Measurements from ENCODE around the gene ATP6V0A4.

ATP6V0A4 gene

GRCh38 chr7:138797715-138798320 is at the start of gene ATP6V0A4, which contains the start of gene TMEM213:
ATP6V0A4 (minus strand) TSS chr7:138798196; CDS start chr7:138771247, 26,949 bp downstream.
TMEM213 (plus strand) TSS chr7:138797994; CDS start chr7:138798105, 111 bp downstream.
- no peak within 1 kb of the TSS for H3K4me3 ChIP-seq (ENCODE audit: low read depth in 1 of 2, low read length in 2 of 2)
- no peaks in the 10 kb centered on the region for H3K36me3 ChIP-seq (ENCODE audit: control insufficient read depth in 1 of 2, insufficient read depth in 2 of 2, low read length in 2 of 2)
- H3K4me1 ChIP-seq (ENCODE audit: control insufficient read depth in 1 of 2, insufficient read depth in 2 of 2, low read length in 2 of 2): peaks cover 3 to 15% of the 10 kb centered on the region in 2 donors
- no peak within 1 kb of the TSS for H3K9ac ChIP-seq (ENCODE audit: low read depth in 1 of 2, low read length in 2 of 2)
- H3K27me3 ChIP-seq (ENCODE audit: control insufficient read depth in 1 of 2, insufficient read depth in 2 of 2, low read length in 2 of 2): no peaks in the 10 kb centered on the region
- no peaks in the 10 kb centered on the region for H3K9me3 ChIP-seq (ENCODE audit: control insufficient read depth in 1 of 2, low read length in 2 of 2)
- H3K27ac ChIP-seq (ENCODE audit: low read depth, low read length): peak within 1 kb of the TSS; percentile 0

GRCh38 chr7:138845711-138846110 is 47.7 kb upstream of the ATP6V0A4 start:
- H3K36me3 ChIP-seq (ENCODE audit: control insufficient read depth in 1 of 2, insufficient read depth in 2 of 2, low read length in 2 of 2): peaks cover 0 to 3% of the 10 kb centered on the region in 2 donors
- H3K9me3 ChIP-seq (ENCODE audit: control insufficient read depth in 1 of 2, low read length in 2 of 2): no peaks in the 10 kb centered on the region
- no peaks in the 10 kb centered on the region for H3K27me3 ChIP-seq (ENCODE audit: control insufficient read depth in 1 of 2, insufficient read depth in 2 of 2, low read length in 2 of 2)
- no peak overlapping the region for H3K9ac ChIP-seq (ENCODE audit: low read depth in 1 of 2, low read length in 2 of 2)
- H3K4me3 ChIP-seq (ENCODE audit: low read depth in 1 of 2, low read length in 2 of 2): no peak overlapping the region
- H3K27ac ChIP-seq (ENCODE audit: low read depth, low read length): no peak overlapping the region
- no peaks in the 10 kb centered on the region for H3K4me1 ChIP-seq (ENCODE audit: control insufficient read depth in 1 of 2, insufficient read depth in 2 of 2, low read length in 2 of 2)

GRCh38 chr7:138843632-138844580 is 45.9 kb upstream of the ATP6V0A4 start:
- Histone ChIP-seq H3K4me1 (ENCODE audit: control insufficient read depth in 1 of 2, insufficient read depth in 2 of 2, low read length in 2 of 2) (no peaks in the 10 kb centered on the region), H3K4me3 (ENCODE audit: low read depth in 1 of 2, low read length in 2 of 2) (no peak overlapping the region), H3K9ac (ENCODE audit: low read depth in 1 of 2, low read length in 2 of 2) (no peak overlapping the region), H3K27me3 (ENCODE audit: control insufficient read depth in 1 of 2, insufficient read depth in 2 of 2, low read length in 2 of 2) (no peaks in the 10 kb centered on the region), H3K9me3 (ENCODE audit: control insufficient read depth in 1 of 2, low read length in 2 of 2) (no peaks in the 10 kb centered on the region), H3K27ac (ENCODE audit: low read depth, low read length) (no peak overlapping the region), H3K36me3 (ENCODE audit: control insufficient read depth in 1 of 2, insufficient read depth in 2 of 2, low read length in 2 of 2) (peaks cover 0 to 3% of the 10 kb centered on the region in 2 donors)

GRCh38 chr7:138842111-138842510 is 44.1 kb upstream of the ATP6V0A4 start:
- H3K4me3 ChIP-seq (ENCODE audit: low read depth in 1 of 2, low read length in 2 of 2): no peak overlapping the region
- H3K36me3 ChIP-seq (ENCODE audit: control insufficient read depth in 1 of 2, insufficient read depth in 2 of 2, low read length in 2 of 2): peaks cover 0 to 3% of the 10 kb centered on the region in 2 donors
- no peak overlapping the region for H3K9ac ChIP-seq (ENCODE audit: low read depth in 1 of 2, low read length in 2 of 2)
- H3K27ac ChIP-seq (ENCODE audit: low read depth, low read length): no peak overlapping the region
- no peaks in the 10 kb centered on the region for H3K9me3 ChIP-seq (ENCODE audit: control insufficient read depth in 1 of 2, low read length in 2 of 2)
- no peaks in the 10 kb centered on the region for H3K27me3 ChIP-seq (ENCODE audit: control insufficient read depth in 1 of 2, insufficient read depth in 2 of 2, low read length in 2 of 2)
- H3K4me1 ChIP-seq (ENCODE audit: control insufficient read depth in 1 of 2, insufficient read depth in 2 of 2, low read length in 2 of 2): no peaks in the 10 kb centered on the region

- Histone ChIP-seq H3K4me1 (ENCODE audit: control insufficient read depth in 1 of 2, insufficient read depth in 2 of 2, low read length in 2 of 2) (no peaks in the 10 kb centered on the region), H3K36me3 (ENCODE audit: control insufficient read depth in 1 of 2, insufficient read depth in 2 of 2, low read length in 2 of 2) (no peaks in the 10 kb centered on the region), H3K9ac (ENCODE audit: low read depth in 1 of 2, low read length in 2 of 2) (no peak overlapping the region), H3K27me3 (ENCODE audit: control insufficient read depth in 1 of 2, insufficient read depth in 2 of 2, low read length in 2 of 2) (no peaks in the 10 kb centered on the region), H3K4me3 (ENCODE audit: low read depth in 1 of 2, low read length in 2 of 2) (no peak overlapping the region), H3K27ac (ENCODE audit: low read depth, low read length) (no peak overlapping the region), H3K9me3 (ENCODE audit: control insufficient read depth in 1 of 2, low read length in 2 of 2) (no peaks in the 10 kb centered on the region)
Observed at GRCh38 chr7:138838166-138838565, 40.2 kb upstream of the ATP6V0A4 start.

GRCh38 chr7:138837627-138838026 is 39.6 kb upstream of the ATP6V0A4 start:
- Histone ChIP-seq H3K9me3 (ENCODE audit: control insufficient read depth in 1 of 2, low read length in 2 of 2) (no peaks in the 10 kb centered on the region), H3K27me3 (ENCODE audit: control insufficient read depth in 1 of 2, insufficient read depth in 2 of 2, low read length in 2 of 2) (no peaks in the 10 kb centered on the region), H3K27ac (ENCODE audit: low read depth, low read length) (no peak overlapping the region), H3K36me3 (ENCODE audit: control insufficient read depth in 1 of 2, insufficient read depth in 2 of 2, low read length in 2 of 2) (no peaks in the 10 kb centered on the region), H3K9ac (ENCODE audit: low read depth in 1 of 2, low read length in 2 of 2) (no peak overlapping the region), H3K4me3 (ENCODE audit: low read depth in 1 of 2, low read length in 2 of 2) (no peak overlapping the region), H3K4me1 (ENCODE audit: control insufficient read depth in 1 of 2, insufficient read depth in 2 of 2, low read length in 2 of 2) (no peaks in the 10 kb centered on the region)

- Histone ChIP-seq H3K9me3 (ENCODE audit: control insufficient read depth in 1 of 2, low read length in 2 of 2) (no peaks in the 10 kb centered on the region), H3K27ac (ENCODE audit: low read depth, low read length) (no peak overlapping the region), H3K36me3 (ENCODE audit: control insufficient read depth in 1 of 2, insufficient read depth in 2 of 2, low read length in 2 of 2) (no peaks in the 10 kb centered on the region), H3K4me1 (ENCODE audit: control insufficient read depth in 1 of 2, insufficient read depth in 2 of 2, low read length in 2 of 2) (no peaks in the 10 kb centered on the region), H3K9ac (ENCODE audit: low read depth in 1 of 2, low read length in 2 of 2) (no peak overlapping the region), H3K27me3 (ENCODE audit: control insufficient read depth in 1 of 2, insufficient read depth in 2 of 2, low read length in 2 of 2) (no peaks in the 10 kb centered on the region), H3K4me3 (ENCODE audit: low read depth in 1 of 2, low read length in 2 of 2) (no peak overlapping the region)
Observed at GRCh38 chr7:138835087-138835486, 37.1 kb upstream of the ATP6V0A4 start.

GRCh38 chr7:138834583-138834982 is 36.6 kb upstream of the ATP6V0A4 start:
- Histone ChIP-seq H3K27me3 (ENCODE audit: control insufficient read depth in 1 of 2, insufficient read depth in 2 of 2, low read length in 2 of 2) (no peaks in the 10 kb centered on the region), H3K9ac (ENCODE audit: low read depth in 1 of 2, low read length in 2 of 2) (no peak overlapping the region), H3K9me3 (ENCODE audit: control insufficient read depth in 1 of 2, low read length in 2 of 2) (no peaks in the 10 kb centered on the region), H3K36me3 (ENCODE audit: control insufficient read depth in 1 of 2, insufficient read depth in 2 of 2, low read length in 2 of 2) (no peaks in the 10 kb centered on the region), H3K4me1 (ENCODE audit: control insufficient read depth in 1 of 2, insufficient read depth in 2 of 2, low read length in 2 of 2) (no peaks in the 10 kb centered on the region), H3K27ac (ENCODE audit: low read depth, low read length) (no peak overlapping the region), H3K4me3 (ENCODE audit: low read depth in 1 of 2, low read length in 2 of 2) (no peak overlapping the region)

- no peaks in the 10 kb centered on the region for H3K36me3 ChIP-seq (ENCODE audit: control insufficient read depth in 1 of 2, insufficient read depth in 2 of 2, low read length in 2 of 2)
- H3K27me3 ChIP-seq (ENCODE audit: control insufficient read depth in 1 of 2, insufficient read depth in 2 of 2, low read length in 2 of 2): no peaks in the 10 kb centered on the region
- no peaks in the 10 kb centered on the region for H3K4me1 ChIP-seq (ENCODE audit: control insufficient read depth in 1 of 2, insufficient read depth in 2 of 2, low read length in 2 of 2)
- H3K9me3 ChIP-seq (ENCODE audit: control insufficient read depth in 1 of 2, low read length in 2 of 2): no peaks in the 10 kb centered on the region
- H3K9ac ChIP-seq (ENCODE audit: low read depth in 1 of 2, low read length in 2 of 2): no peak overlapping the region
- no peak overlapping the region for H3K4me3 ChIP-seq (ENCODE audit: low read depth in 1 of 2, low read length in 2 of 2)
- H3K27ac ChIP-seq (ENCODE audit: low read depth, low read length): no peak overlapping the region
Observed at GRCh38 chr7:138833596-138833995, 35.6 kb upstream of the ATP6V0A4 start.

- Histone ChIP-seq H3K4me3 (ENCODE audit: low read depth in 1 of 2, low read length in 2 of 2) (no peak overlapping the region), H3K27me3 (ENCODE audit: control insufficient read depth in 1 of 2, insufficient read depth in 2 of 2, low read length in 2 of 2) (no peaks in the 10 kb centered on the region), H3K27ac (ENCODE audit: low read depth, low read length) (no peak overlapping the region), H3K36me3 (ENCODE audit: control insufficient read depth in 1 of 2, insufficient read depth in 2 of 2, low read length in 2 of 2) (no peaks in the 10 kb centered on the region), H3K9me3 (ENCODE audit: control insufficient read depth in 1 of 2, low read length in 2 of 2) (no peaks in the 10 kb centered on the region), H3K9ac (ENCODE audit: low read depth in 1 of 2, low read length in 2 of 2) (no peak overlapping the region), H3K4me1 (ENCODE audit: control insufficient read depth in 1 of 2, insufficient read depth in 2 of 2, low read length in 2 of 2) (no peaks in the 10 kb centered on the region)
Observed at GRCh38 chr7:138832966-138833365, 35.0 kb upstream of the ATP6V0A4 start.
